HG03378 (cell line): ENCODE measurements around the gene RGS6.

Source experiments
- ATAC-seq: cut with Tn5 transposase; IDR thresholded peaks from one replicate; pipeline ENCODE4 v1.9.1; 2021; ENCODE audit warnings: mild to moderate bottlenecking, moderate library complexity; ENCODE audit not compliant: unreplicated experiment

Gene RGS6

DNA sequence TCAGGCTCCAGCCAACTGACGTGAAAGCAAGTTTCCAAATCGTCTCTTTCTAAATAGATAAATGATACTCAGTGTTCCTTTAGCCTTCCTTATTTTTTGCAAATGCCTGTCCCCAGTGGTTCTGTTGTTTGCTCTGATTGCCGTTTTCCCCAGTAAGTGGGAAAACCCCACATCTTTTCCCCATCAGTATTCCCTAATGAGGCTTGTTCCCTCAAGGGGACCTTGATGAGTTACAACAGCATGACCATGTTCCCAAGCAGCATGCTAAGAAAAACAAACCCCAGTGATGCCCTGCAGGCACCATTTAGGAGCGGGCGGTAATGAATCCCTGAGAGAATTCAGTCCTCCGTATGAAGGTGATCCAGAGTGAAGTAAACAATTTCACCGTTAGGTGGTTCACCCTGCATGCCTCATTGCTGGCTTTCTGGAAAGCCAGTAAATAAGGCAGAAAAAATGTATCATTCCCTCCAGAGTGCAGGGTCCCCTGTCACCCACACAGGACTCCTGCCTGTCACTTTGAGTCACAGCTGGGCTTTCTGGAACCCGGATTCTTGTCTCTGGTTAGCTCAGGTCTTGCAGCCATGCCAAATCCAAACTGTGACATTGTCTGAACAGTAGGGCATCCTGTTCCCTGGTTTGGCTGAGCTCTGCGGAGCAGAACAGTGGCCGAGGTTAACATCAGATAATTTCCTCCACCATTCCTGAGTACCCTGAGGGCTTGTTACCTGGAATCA lies 222.6 kb downstream of the RGS6 start:
- no peak for ATAC-seq

DNA sequence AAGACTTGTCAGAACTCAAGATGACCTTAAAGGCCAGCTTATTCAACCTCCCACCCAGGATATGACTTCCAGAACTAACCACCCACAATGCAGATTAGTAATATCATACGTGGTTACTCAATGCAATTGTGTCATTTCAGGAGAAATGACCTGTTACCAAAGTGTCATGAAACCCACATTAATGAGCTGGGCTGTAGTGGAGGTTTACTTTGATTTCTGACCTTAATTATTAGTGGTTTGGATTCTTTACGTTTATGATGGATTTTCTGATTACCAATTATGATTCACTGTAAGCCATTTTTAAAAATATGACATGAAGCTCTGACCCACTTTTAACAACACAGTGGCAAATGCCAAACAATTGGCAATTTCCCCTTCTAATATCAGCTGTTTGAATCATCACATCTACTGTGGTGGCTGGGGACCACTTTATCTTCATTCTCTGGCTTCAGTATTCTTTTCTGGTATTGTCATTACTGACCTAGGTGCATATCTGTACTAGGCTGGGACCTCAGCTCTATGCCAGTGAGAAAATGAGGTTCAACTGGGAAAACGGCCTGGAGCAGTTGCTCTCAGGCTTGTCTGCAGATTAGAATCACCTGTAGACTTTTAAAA lies 223.3 kb downstream of the RGS6 start:
- no peak for ATAC-seq

DNA sequence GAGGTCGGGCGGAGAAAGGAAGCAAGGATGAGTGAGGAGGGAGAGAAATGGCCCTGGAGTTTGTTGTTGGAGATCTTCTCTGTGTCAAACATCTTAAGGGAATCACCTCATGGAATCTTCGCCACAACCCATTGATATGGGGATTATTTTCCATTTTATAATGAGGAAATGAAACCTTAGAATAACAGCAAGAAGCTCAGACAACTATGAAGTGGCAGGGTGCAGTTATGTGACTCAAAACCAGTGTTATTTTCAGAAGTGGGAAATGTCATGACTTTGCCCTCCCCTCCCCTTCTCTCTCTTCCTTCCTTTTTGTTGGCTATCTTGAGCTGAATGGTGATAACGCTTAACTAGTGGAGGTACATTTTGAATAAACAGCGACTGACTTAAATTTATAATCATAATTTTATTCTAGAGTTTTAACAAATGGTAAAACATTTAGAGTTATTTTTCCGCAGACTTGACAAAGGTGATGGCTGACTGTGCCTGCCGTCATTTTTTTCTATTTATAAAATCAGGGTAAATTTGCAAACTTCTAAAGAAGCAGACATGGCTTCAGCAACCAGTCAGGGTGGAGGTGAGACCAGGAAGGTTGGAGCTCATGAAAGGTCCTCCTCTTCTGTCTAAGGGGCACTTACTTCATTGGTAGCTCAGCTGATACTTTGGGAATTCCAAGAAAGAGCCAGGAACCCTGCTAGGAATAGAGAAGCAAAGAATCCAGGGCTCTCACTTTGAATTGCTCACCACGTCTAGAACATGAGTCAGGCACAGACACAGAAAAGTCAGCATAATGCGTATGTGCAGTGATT lies 232.4 kb downstream of the RGS6 start:
- no peak for ATAC-seq

DNA sequence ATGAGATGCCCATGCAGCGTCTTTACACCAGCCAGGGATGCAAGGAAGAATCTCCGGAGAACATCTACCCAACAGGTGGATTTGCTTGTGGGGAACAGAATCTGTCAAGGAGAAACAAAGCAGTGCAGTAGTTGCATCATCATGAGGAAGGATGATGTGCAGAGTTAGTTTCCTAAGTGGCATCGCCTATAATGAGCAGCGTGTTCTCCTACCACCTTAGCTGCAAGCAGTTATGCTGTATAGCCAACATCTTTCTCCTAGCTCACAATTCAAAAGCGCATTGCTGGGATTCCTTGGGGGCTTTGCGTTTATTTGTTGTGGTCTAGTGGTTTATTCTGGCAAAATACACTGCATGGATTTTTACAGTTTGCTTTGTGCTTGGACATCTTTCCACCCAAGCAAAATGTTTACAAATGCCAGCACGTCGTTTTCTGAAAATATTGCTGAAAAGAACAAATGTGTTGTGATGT lies 233.0 kb downstream of the RGS6 start:
- ATAC-seq: no peak

DNA sequence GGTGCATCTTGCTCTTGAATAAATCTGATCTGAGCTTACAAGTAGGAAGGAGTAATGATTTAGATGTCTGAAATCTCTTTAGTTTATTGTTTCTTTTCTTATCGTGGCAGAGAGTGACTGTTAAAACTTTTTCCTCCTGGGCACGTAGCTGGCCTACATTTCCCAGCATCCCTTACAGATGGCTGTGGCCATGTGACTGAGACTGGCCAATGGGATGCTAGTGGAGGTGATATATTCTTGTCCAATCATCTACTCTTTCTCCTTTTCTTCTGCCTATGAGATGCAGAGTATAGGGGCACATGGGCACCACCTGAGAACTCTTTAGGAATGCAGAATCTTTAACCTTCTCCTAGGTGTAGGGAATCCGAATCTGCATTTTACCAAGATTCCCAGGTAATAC lies 237.3 kb downstream of the RGS6 start:
- ATAC-seq: no peak

DNA sequence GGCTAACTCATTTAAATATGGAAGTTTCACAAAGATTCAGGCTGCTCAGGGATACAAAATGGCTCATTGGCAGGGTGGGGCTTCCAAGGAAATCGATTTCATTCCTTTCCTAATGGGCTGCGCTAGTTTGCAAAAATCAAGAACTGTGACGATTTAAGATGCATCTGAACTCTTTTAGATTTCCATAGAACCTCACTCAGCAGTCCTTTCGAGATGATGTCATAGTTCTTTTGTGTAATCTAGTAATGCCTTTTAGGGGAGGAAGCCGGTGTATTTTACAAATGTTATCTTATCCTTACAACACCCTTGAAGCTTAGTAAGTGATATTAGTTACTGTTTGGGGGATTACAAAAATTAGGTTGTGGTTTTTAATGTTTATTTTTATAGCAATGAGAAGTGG lies 239.8 kb downstream of the RGS6 start:
- no peak for ATAC-seq

DNA sequence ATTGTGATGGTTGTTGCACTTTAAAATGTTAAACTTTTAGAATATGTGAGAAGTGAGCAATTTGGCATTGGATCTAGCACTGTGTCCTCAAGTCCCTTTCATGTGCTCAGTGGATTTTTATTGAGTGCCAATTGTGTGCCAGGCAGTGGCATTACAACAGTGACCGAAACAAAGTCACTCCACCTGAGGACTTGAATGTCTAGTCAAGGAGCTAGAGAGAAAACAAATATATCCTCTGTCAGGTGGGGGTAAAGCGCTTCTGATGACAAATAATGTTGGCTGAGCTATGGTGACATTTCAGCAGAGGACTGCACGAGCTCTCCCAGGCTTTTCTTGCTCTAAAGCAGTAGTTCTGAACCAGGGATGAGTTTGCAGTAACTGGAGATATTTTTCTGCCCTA lies 240.4 kb downstream of the RGS6 start:
- ATAC-seq: no peak

DNA sequence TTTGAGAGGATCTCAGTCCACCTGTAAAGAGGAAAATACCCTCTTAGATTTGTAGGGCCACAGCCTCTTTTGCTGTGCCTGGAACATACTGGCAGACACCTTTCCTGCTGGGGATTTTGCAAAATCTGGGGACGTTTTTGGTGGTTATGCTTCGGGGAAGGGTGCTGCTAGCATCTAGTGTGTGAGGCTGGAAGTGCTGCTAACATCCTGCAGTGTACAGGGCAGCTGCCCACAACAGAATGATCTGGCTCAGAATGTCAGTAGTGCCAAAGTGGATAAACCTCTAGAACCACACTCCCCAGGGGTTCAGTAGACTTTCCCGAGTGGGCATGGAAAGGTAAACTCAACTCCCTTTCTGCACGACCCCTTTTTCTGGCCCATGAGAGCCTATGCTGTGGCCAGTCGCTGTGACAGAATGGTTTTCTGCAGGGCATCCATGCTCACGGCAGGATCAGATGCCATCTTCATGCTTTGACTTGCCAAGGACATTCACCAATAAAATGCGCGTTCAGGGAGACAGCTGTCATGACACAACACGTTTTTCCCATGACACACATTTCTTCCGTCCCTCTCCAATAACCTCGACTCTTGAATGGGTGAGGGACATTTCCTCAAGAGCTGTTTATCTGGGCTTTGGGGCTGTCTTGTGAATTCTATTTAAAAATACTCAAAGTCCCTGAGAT lies 240.9 kb downstream of the RGS6 start:
- ATAC-seq: no peak

DNA sequence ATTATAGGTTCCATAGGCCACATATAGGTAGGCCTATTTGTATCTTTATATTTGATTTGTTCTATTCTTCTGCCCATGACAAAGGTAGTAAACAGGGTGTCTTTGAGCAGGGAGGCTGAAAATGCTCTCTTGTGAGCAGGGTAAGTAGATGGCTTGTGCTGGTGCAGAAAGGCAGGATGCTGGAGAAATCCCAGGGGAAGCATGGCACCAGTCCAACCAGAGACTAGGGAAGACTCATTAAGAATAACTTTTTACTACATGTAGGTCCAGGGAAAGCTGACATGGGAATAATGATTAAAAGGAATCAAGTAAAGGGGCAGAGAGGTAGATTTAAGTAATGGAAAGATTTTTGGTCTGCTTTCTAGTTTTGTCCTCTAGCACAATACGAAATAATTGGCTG lies 245.0 kb downstream of the RGS6 start:
- ATAC-seq: no peak

DNA sequence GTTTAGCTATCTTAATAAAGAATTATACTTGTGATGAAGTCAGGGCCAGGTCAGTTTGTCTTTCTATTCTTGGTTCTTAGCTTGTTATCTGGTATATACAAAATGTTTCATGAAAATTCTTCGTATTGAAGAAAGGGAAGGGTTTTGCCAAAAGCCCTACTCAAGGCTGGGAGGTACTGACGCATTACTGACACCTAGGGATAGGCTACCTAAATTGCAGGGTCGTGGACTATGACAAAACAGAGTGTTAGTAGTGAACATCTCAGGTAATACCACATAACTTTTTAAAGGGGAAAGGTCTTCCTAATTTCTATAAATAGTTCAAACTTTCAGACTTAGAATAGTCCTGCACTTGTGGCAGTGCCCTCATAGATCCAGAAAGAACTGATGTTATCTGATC lies 246.3 kb downstream of the RGS6 start:
- no peak for ATAC-seq

DNA sequence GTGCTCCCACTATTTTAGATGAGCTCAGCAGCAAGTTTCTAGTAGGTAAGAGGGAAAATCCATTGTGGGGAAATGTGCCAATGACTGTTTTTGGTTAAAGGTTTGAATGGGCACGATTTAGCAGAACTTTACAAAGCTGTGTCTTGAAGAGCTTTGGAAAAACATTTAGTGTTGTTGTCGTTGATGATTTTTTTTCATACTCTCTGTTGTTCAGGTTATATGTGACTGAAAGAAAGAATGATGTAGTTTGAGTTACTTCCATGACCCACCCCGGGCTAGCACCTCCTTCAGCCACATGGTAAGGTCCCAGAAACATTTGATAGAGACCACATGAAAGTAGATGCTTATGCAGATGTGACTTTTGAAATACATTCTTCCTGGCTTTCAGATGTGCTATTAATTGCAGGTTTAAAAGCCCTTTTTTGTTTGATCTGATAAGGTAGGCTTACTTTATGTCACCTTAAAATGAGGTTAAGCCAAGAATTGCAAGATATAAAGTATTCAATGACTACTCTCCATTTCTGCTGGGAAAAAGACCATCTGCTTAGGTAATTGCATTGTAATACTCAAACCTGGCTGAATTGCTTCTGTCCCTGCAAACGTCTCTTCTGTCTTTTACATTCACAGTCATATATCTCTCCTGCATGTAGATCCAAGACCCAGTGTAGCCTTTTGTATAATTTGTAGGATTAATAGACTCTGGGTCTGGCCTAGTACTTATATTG lies 250.6 kb downstream of the RGS6 start:
- ATAC-seq: no peak

DNA sequence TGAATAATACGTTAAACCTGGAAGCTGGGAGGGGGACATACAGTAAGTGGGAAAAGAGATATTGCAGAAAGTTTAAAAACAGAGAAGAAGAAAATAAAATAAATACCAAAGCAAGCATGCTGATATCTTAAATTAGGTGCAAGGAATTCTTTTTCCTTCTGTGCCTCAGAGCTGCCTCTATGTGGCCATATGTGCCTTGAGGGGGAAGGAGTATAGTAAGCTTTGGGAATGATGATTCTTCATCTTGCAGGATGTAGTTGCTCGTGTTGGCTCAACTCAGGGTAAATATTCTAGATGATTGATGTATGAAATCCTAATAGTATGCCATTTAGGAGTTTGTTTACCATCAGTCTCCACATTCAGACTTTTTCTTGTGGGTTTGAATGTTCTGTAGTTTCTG lies 251.4 kb downstream of the RGS6 start:
- ATAC-seq: no peak

DNA sequence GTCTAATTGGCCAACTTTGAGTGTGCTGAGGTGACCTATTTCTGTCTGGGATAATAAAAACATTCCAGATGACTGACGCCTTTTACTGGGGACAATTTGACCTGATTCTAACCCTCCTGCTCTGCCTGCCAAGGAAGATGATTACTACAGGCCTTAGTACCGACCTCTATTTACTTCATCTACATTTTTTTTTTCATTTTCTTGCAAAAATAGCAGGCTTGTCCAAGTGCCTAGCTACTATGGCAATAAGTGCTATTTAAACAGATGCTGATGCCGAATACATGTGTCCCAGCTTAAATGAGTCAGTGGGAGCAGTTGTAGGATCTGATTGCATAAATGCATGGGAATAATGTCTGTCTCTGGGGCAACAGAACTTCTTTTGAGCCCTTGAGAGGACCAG lies 254.3 kb downstream of the RGS6 start:
- no peak for ATAC-seq

DNA sequence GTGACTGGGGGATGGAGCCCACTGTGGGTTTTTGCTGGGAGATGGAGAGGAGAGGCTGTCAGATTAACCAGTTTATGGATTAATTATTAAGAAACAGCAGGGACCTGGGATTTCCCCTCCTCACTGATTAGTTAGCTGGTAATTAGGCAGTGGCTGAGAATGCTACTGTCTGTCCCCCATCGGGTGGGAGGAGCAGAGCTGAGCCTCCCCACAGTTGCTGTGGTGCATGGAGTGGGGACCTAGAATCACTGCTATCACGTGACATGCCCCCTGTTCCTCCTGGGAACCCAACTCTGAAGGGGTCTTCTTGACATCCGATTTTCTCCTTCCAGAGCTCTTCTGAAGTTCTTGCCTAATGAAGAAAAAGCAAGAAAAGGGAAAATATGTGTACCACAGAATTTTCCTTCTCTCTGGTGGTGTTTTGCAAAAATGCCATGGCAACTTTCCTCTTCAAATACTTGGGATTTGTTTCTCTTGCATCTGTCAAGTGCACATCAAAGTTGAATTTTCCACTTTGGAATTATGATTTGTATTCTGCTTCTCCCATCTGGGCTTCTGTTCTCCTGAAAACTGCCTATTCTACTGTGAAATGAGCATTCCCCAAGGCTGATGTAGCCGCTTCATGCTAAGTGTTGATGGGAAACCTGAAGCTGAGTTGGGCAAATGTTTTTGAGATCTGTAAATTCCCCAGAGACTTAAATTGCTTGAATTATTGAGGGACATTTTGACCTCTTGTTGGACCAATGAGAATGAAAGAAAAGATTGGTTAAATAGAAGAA lies 264.2 kb downstream of the RGS6 start:
- ATAC-seq: no peak

DNA sequence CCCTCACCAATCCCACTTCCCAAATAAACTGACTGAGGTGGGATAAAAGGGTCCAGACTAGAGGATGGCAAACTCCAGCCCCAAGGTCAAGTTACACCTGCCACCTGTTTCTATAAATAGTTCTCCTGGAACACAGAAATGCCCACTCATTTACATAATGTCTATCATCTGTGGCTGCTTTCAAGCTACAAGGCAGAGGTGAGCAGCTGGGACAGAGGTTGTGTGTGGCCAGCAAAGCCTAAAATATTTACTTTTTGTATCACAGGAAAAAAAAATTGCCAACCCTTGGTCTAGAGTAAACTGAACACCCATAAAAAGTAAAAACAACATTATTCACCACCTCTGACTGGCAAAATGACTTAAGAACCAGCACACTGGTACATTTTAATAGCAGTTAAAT lies 269.4 kb downstream of the RGS6 start:
- ATAC-seq: no peak

DNA sequence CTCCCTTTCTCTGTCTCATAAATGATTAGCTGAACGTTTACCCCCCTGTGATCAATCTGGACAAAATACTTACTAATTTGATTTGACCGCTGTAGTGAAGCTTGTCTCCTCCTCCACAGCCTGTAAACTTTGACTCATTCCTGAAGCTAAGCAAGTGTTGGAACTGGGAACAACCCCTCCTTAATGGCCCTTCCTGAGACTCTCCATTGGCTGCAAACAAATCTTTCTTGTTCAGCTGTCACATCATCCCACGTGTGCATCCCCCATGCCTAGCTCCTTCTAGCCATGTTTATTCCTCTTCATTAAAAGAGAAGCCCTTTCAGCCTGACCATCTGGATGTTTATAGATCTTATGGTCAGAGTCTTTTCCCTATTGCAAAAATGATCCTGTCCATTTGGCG lies 281.2 kb downstream of the RGS6 start:
- no peak for ATAC-seq

DNA sequence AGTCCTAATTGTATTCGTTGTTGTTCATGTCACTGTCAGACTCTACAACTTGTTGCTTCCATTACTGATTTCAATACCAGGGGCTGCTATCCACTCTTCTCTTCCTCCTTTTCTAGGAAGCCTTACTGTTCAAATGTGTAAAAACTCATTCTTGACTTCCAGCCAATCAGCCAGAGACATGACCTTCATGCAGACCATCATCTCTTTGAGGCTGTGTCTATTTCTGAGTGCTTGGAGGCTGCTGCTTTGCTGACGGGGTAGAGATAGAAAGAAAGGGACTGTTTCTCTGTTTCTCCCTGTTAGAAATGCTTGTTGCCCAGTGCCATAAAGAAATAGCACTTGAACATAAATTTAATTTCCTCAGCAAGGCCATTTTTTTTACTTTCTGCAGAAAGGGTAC lies 282.9 kb downstream of the RGS6 start:
- no peak for ATAC-seq

DNA sequence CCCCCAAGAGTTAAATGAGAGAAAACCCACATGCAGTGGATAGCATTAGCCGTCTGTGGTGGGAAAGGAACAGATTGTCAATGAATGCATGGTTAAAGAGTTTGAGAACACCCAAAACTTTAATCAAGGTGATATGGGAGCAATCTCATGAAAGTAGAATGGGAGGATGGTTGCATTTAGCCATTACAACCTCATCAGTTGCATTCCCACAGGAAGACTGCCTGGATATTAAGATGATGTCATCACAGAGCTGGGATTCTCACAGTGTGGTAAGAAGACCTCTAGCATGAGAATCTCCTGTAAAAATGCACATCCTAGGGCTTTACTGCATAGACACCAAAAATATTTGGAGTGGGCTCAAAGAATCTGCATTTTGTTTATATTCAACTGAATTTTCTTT lies 284.9 kb downstream of the RGS6 start:
- ATAC-seq: no peak

DNA sequence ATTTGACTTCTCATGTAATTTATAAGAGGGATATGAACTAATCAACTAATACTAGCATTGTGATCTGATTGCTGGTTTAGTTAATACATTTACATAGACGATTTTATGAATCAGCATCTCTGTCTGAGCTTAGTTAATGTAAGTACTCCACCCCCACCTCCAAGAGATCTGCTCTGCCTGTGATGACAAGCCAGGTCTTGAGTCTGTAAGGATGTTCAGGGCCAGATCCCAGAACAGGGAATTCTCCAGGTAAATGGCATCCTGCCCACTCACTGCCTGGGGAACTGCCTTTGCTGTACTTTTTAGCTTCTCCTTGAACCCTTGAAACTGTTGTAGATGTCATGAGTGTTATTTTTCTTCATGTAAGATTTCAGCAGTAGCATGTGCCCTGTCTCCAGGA lies 289.8 kb downstream of the RGS6 start:
- ATAC-seq: no peak

DNA sequence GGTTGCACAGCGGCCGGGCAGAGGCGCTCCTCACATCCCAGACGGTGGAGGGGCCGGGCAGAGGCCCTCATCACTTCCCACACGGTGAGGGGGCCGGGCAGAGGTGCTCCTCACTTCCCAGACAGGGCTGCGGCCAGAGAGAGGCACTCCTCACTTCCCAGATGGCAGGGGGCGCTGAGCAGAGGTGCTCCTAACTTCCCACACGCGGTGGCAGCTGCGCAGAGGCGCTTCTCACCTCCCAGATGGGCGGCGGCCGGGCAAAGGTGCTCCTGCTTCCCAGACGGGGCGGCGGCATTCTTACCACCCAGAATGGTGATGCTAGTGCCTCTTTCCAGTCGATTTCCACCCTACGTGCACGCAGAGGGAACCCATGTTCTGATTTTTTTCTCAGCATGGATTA lies 304.4 kb downstream of the RGS6 start:
- no peak for ATAC-seq
